ENCODE data around the gene PDCD7.

DNA sequence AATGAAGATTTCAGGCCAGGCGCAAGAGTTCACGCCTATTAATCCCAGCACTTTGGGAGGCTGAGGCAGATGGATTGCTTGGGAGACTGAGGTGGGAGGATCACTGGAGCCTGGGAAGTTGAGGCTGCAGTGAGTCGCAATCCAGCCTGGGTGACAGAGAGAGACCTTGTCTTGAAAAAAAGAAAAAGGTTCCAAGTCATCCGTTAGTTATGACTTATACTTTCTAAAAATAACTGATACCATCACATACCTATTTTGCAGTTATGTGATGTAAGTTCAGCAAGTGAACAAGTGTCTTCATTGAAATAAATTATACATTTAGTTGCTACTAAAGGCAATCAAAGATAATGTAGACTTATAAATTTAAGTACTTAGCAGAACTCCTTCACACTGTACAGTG, 29.4 kb upstream of the PDCD7 start:
- TF ChIP-seq, protein P1, sequence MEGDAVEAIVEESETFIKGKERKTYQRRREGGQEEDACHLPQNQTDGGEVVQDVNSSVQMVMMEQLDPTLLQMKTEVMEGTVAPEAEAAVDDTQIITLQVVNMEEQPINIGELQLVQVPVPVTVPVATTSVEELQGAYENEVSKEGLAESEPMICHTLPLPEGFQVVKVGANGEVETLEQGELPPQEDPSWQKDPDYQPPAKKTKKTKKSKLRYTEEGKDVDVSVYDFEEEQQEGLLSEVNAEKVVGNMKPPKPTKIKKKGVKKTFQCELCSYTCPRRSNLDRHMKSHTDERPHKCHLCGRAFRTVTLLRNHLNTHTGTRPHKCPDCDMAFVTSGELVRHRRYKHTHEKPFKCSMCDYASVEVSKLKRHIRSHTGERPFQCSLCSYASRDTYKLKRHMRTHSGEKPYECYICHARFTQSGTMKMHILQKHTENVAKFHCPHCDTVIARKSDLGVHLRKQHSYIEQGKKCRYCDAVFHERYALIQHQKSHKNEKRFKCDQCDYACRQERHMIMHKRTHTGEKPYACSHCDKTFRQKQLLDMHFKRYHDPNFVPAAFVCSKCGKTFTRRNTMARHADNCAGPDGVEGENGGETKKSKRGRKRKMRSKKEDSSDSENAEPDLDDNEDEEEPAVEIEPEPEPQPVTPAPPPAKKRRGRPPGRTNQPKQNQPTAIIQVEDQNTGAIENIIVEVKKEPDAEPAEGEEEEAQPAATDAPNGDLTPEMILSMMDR (IDR thresholded peaks at IDR 0.05): no peak
- TF ChIP-seq POLR2A (IDR thresholded peaks at IDR 0.05) (no peak), EP300 (IDR thresholded peaks at IDR 0.05; ENCODE audit: low read depth) (no peak), POLR2AphosphoS5 (IDR thresholded peaks at IDR 0.05) (no peak)

Data from transverse colon (tissue), 4 donors.